ENCODE data around the gene CISD1.
"Not testable (repeated sequence)": the region's sequence is repeated elsewhere in the genome, so short reads cannot be mapped to it uniquely, and the experiment has no call there.

CISD1 gene

GRCh38 chr10:58253184-58253583 is 15.8 kb upstream of the CISD1 start:
- H3K4me3 ChIP-seq (ENCODE audit: low read length), result no peak overlapping the region
- no peaks in the 10 kb centered on the region for H3K4me1 ChIP-seq (ENCODE audit: insufficient read depth, low read length)
- H3K9me3 ChIP-seq (ENCODE audit: low read length), result no peaks in the 10 kb centered on the region
- no peaks in the 10 kb centered on the region for H3K27me3 ChIP-seq (ENCODE audit: insufficient read depth, low read length)
- no peak overlapping the region for H2AFZ ChIP-seq (ENCODE audit: low read depth, low read length)
- H3K36me3 ChIP-seq (ENCODE audit: insufficient read depth, low read length), result no peaks in the 10 kb centered on the region

- Histone ChIP-seq H3K36me3 (ENCODE audit: insufficient read depth, low read length) (peaks cover 2% of the 10 kb centered on the region), H3K4me3 (ENCODE audit: low read length) (no peak overlapping the region), H3K4me1 (ENCODE audit: insufficient read depth, low read length) (no peaks in the 10 kb centered on the region), H2AFZ (ENCODE audit: low read depth, low read length) (no peak overlapping the region), H3K9me3 (ENCODE audit: low read length) (no peaks in the 10 kb centered on the region), H3K27me3 (ENCODE audit: insufficient read depth, low read length) (no peaks in the 10 kb centered on the region)
These were observed 14.3 kb upstream of the CISD1 start for GRCh38 chr10:58254644-58255043.

GRCh38 chr10:58256013-58256780 is 12.8 kb upstream of the CISD1 start:
- H3K27me3 ChIP-seq (ENCODE audit: insufficient read depth, low read length); H3K9me3 ChIP-seq (ENCODE audit: low read length); H2AFZ ChIP-seq (ENCODE audit: low read depth, low read length); H3K36me3 ChIP-seq (ENCODE audit: insufficient read depth, low read length); H3K4me1 ChIP-seq (ENCODE audit: insufficient read depth, low read length); H3K4me3 ChIP-seq (ENCODE audit: low read length): not testable (repeated sequence)

GRCh38 chr10:58258977-58259692 is 9.8 kb upstream of the CISD1 start:
- no peak overlapping the region for H2AFZ ChIP-seq (ENCODE audit: low read depth, low read length)
- H3K36me3 ChIP-seq (ENCODE audit: insufficient read depth, low read length), result peaks cover 2% of the 10 kb centered on the region
- no peak overlapping the region for H3K4me3 ChIP-seq (ENCODE audit: low read length)
- no peaks in the 10 kb centered on the region for H3K4me1 ChIP-seq (ENCODE audit: insufficient read depth, low read length)
- H3K27me3 ChIP-seq (ENCODE audit: insufficient read depth, low read length), result no peaks in the 10 kb centered on the region
- H3K9me3 ChIP-seq (ENCODE audit: low read length), result no peaks in the 10 kb centered on the region

GRCh38 chr10:58260334-58260733 is 8.6 kb upstream of the CISD1 start:
- no peaks in the 10 kb centered on the region for H3K27me3 ChIP-seq (ENCODE audit: insufficient read depth, low read length)
- H2AFZ ChIP-seq (ENCODE audit: low read depth, low read length), result no peak overlapping the region
- peaks cover 2% of the 10 kb centered on the region for H3K36me3 ChIP-seq (ENCODE audit: insufficient read depth, low read length)
- H3K4me3 ChIP-seq (ENCODE audit: low read length), result no peak overlapping the region
- no peaks in the 10 kb centered on the region for H3K9me3 ChIP-seq (ENCODE audit: low read length)
- H3K4me1 ChIP-seq (ENCODE audit: insufficient read depth, low read length), result peaks cover 6% of the 10 kb centered on the region

- Histone ChIP-seq H3K36me3 (ENCODE audit: insufficient read depth, low read length) (peaks cover 2% of the 10 kb centered on the region), H2AFZ (ENCODE audit: low read depth, low read length) (no peak overlapping the region), H3K4me1 (ENCODE audit: insufficient read depth, low read length) (peaks cover 22% of the 10 kb centered on the region), H3K4me3 (ENCODE audit: low read length) (no peak overlapping the region), H3K27me3 (ENCODE audit: insufficient read depth, low read length) (no peaks in the 10 kb centered on the region), H3K9me3 (ENCODE audit: low read length) (no peaks in the 10 kb centered on the region)
These were observed 6.2 kb upstream of the CISD1 start for GRCh38 chr10:58262766-58263165.

GRCh38 chr10:58264780-58265179 is 4.2 kb upstream of the CISD1 start:
- Histone ChIP-seq H3K9me3 (ENCODE audit: low read length) (no peaks in the 10 kb centered on the region), H3K4me3 (ENCODE audit: low read length) (no peak overlapping the region), H3K4me1 (ENCODE audit: insufficient read depth, low read length) (peaks cover 23% of the 10 kb centered on the region), H3K36me3 (ENCODE audit: insufficient read depth, low read length) (no peaks in the 10 kb centered on the region), H3K27me3 (ENCODE audit: insufficient read depth, low read length) (no peaks in the 10 kb centered on the region), H2AFZ (ENCODE audit: low read depth, low read length) (no peak overlapping the region)

GRCh38 chr10:58265249-58265648 is 3.7 kb upstream of the CISD1 start:
- H3K27me3 ChIP-seq (ENCODE audit: insufficient read depth, low read length), result no peaks in the 10 kb centered on the region
- no peak overlapping the region for H2AFZ ChIP-seq (ENCODE audit: low read depth, low read length)
- no peaks in the 10 kb centered on the region for H3K9me3 ChIP-seq (ENCODE audit: low read length)
- H3K4me3 ChIP-seq (ENCODE audit: low read length), result no peak overlapping the region
- peaks cover 27% of the 10 kb centered on the region for H3K4me1 ChIP-seq (ENCODE audit: insufficient read depth, low read length)
- no peaks in the 10 kb centered on the region for H3K36me3 ChIP-seq (ENCODE audit: insufficient read depth, low read length)

- Histone ChIP-seq H3K4me3 (ENCODE audit: low read length) (peak overlapping the region; percentile 81), H3K27me3 (ENCODE audit: insufficient read depth, low read length) (no peaks in the 10 kb centered on the region), H2AFZ (ENCODE audit: low read depth, low read length) (peak overlapping the region; percentile 23), H3K36me3 (ENCODE audit: insufficient read depth, low read length) (no peaks in the 10 kb centered on the region), H3K9me3 (ENCODE audit: low read length) (no peaks in the 10 kb centered on the region), H3K4me1 (ENCODE audit: insufficient read depth, low read length) (peaks cover 29% of the 10 kb centered on the region)
These were observed 2.7 kb upstream of the CISD1 start for GRCh38 chr10:58266003-58266825.

- Histone ChIP-seq H3K36me3 (ENCODE audit: insufficient read depth, low read length) (no peaks in the 10 kb centered on the region), H3K4me3 (ENCODE audit: low read length) (peak overlapping the region; percentile 81), H3K9me3 (ENCODE audit: low read length) (no peaks in the 10 kb centered on the region), H3K4me1 (ENCODE audit: insufficient read depth, low read length) (peaks cover 29% of the 10 kb centered on the region), H3K27me3 (ENCODE audit: insufficient read depth, low read length) (no peaks in the 10 kb centered on the region), H2AFZ (ENCODE audit: low read depth, low read length) (peak overlapping the region; percentile 96)
These were observed 1.9 kb upstream of the CISD1 start for GRCh38 chr10:58266826-58267712.

GRCh38 chr10:58267713-58268453 is 1.1 kb upstream of the CISD1 start, which contains the start of gene IPMK:
TSS of gene IPMK (minus strand) at chr10:58267894. CDS start at chr10:58267611, 283 bp downstream.
- peak within 1 kb of the TSS; percentile 96 for H2AFZ ChIP-seq (ENCODE audit: low read depth, low read length)
- H3K4me1 ChIP-seq (ENCODE audit: insufficient read depth, low read length), result peaks cover 29% of the 10 kb centered on the region
- no peaks in the 10 kb centered on the region for H3K27me3 ChIP-seq (ENCODE audit: insufficient read depth, low read length)
- no peaks in the 10 kb centered on the region for H3K9me3 ChIP-seq (ENCODE audit: low read length)
- no peaks in the 10 kb centered on the region for H3K36me3 ChIP-seq (ENCODE audit: insufficient read depth, low read length)
- H3K4me3 ChIP-seq (ENCODE audit: low read length), result peak within 1 kb of the TSS; percentile 81

- H3K4me3 ChIP-seq (ENCODE audit: low read length), result peak overlapping the region; percentile 81
- peak overlapping the region; percentile 96 for H2AFZ ChIP-seq (ENCODE audit: low read depth, low read length)
- H3K36me3 ChIP-seq (ENCODE audit: insufficient read depth, low read length), result no peaks in the 10 kb centered on the region
- H3K9me3 ChIP-seq (ENCODE audit: low read length), result no peaks in the 10 kb centered on the region
- peaks cover 29% of the 10 kb centered on the region for H3K4me1 ChIP-seq (ENCODE audit: insufficient read depth, low read length)
- H3K27me3 ChIP-seq (ENCODE audit: insufficient read depth, low read length), result no peaks in the 10 kb centered on the region
These were observed 462 bp upstream of the CISD1 start for GRCh38 chr10:58268454-58268945.

Measured in neuron (in vitro differentiated cells).